KBM-7 (cell line): ENCODE results near the gene RFX8.
A peak's percentile ranks its signal among the peaks of the same experiment; 100 is the strongest.

Experiments
- DNase-seq: peaks from one replicate; pipeline ENCODE4 v3.0.0-alpha.2; 2015
- in situ Hi-C: fragments of 300-500 bp; cut with MboI; formaldehyde crosslinking; loops from 2 replicates; pipeline ENCODE4 v1.14.3; 2020; ENCODE audit warnings: low sequenced_read_pairs, low pct_unique_long_range_greater_than_20kb, mixed read lengths

Gene RFX8

DNA sequence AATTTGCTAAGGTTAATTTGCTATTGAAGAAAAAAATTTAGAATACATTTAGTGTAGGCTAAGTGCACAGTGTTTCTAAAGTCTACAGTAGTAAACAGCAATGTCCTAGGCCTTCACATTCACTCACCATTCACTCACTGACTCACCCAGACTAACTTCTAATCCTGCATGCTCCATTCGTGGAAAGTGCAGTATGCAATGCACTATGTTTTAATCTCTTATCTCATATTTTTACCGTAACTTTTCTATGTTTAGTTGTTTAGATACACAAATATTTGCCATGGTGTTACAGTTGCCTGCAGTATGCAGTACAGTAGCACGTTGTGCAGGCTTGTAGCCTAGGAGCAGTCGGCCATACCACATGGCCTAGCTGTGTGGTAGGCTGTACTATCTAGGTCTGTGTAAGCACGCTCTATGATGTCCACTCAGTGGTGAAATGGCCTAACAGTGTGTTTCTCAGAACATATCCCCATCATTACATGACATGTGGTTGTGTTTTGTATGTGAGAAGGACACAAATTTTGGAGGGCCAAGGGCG, 18.1 kb upstream of the RFX8 start:
- in situ Hi-C loops: no loop called here
- no peak for DNase-seq

DNA sequence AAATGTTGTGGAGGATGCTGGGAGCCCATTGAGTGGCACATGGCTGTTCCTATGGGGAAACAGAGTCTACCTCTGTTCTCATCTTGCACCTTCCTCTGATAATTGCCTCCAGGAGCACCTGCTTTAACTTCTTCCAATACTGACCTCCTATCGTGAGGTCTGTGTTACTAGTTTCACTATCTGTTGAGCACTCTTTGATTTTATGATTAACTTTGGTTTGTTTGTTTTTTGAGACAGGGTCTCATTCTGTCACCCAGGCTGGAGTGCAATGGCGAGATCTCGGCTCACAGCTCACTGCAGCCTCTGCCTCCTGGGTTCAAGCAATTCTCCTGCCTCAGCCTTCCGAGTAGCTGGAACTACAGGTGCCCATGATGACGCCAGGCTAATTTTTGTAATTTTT, 12.1 kb upstream of the RFX8 start:
- DNase-seq: no peak
- in situ Hi-C loops: no loop called here

GRCh38 chr2:101486258-101486701, 11.4 kb upstream of the RFX8 start:
- no peak for DNase-seq
- in situ Hi-C loops: no loop called here

GRCh38 chr2:101485856-101486255, 10.9 kb upstream of the RFX8 start:
- DNase-seq: no peak
- in situ Hi-C loops: no loop called here

- DNase-seq: no peak
- in situ Hi-C loops: no loop called here
Measured at GRCh38 chr2:101480764-101481163, 5.9 kb upstream of the RFX8 start.

DNA sequence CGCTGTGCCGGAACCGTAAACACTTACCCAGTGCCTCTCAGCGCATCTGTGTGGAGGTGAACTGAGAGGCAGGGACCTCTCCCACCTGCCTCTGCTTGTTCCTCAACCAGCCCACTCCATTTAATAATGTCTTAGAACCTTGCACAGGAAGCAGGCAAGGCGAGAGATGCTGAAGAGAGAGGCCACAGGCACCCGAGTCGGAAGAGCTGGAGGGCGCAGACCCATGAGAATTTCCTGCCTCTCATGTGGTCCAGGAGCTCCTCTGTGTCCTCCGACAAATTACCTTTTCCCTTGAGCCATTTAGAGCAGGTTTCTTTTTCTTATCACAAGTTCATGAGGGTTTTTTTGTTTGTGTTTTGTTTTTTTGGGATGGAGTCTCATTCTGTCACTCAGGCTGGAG, 4.9 kb upstream of the RFX8 start:
- in situ Hi-C loops: no loop called here
- DNase-seq: no peak

GRCh38 chr2:101479328-101479727, 4.4 kb upstream of the RFX8 start:
- in situ Hi-C loops: no loop called here
- DNase-seq: no peak

DNA sequence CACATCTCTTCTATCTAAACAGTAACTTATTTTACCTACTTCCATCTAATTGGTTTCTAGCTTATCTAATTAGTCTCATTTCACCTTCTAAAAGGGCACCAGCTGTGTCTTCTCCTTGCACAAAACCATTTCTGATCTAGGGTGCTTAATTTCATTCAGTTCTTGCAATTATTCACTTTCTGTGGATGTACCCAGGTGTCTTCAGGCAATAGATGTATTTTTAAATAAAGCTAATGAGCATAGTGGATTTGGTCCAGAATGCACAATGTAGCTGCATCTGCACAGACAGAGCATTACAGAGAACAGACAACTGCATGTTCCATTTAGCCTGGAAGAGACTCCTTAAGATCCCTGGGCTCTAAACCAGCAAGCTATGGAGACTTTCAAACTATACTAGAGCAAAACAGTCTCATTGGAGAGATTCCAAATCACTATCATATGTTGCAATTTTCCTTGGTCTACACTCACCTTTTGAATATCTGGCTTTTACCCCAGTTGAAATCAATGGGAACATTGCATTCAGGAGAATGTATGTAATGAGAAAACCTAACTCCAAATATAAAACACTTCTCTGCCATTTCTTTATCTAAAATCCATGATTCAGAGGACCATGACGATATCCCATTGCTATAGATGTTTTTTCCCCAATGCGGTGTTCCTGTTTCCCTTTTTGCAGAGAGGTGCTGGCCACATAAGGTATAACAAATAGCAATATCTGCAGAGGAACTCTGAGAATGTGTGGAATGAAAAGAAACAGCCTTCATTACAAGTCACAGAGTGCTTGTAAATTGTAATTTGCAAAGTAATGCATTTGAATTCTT, 3.5 kb upstream of the RFX8 start:
- in situ Hi-C loops: no loop called here
- DNase-seq: no peak

DNA sequence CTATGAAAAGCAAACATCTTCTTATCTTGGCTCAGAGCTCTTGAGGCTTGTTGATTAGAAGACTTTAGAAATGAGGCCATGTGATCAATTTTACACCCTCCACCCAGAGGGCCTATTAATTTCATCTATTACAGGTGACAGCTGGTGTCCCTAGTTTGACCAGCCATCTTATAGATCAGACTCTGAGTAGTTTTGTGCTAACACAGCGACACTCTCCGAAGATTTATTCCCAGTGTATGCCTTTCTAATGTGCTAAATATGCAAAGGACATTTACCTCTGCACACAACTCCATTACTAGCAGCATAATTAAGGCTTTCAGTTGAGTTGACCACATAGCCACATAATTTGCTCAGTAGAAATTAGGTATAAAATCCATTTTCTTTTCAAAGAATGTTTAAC, 2.6 kb upstream of the RFX8 start:
- in situ Hi-C loops: no loop called here
- no peak for DNase-seq

DNA sequence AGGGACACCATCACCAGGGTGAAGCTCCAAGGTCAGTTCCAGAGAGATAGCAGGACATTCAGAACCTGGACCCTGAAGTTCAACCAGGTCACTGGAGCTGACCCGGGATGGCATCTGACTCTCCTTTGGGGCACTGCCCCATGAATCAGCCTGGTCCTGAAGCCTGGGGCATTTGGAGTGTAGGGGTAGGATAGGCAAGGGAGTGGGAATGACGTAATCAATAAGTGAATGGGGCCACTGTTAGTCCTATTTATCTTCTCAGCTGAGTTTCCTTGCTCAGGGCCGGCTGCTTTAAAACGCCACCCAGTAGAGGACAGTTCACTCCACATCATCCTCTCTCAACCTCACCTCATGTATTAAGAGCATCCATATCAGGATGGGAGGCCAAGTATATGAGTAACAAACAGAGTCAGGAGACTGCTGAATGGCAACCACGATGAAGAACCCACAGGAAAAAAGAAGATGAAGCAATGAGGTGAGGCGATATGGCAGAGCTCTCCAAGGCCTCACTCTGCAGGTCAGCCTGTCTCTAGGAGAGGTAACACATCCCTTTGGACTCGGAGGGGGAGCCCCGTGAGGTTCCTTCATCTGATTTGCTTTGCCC, 1.8 kb upstream of the RFX8 start:
- in situ Hi-C loops: no loop called here
- DNase-seq: no peak

DNA sequence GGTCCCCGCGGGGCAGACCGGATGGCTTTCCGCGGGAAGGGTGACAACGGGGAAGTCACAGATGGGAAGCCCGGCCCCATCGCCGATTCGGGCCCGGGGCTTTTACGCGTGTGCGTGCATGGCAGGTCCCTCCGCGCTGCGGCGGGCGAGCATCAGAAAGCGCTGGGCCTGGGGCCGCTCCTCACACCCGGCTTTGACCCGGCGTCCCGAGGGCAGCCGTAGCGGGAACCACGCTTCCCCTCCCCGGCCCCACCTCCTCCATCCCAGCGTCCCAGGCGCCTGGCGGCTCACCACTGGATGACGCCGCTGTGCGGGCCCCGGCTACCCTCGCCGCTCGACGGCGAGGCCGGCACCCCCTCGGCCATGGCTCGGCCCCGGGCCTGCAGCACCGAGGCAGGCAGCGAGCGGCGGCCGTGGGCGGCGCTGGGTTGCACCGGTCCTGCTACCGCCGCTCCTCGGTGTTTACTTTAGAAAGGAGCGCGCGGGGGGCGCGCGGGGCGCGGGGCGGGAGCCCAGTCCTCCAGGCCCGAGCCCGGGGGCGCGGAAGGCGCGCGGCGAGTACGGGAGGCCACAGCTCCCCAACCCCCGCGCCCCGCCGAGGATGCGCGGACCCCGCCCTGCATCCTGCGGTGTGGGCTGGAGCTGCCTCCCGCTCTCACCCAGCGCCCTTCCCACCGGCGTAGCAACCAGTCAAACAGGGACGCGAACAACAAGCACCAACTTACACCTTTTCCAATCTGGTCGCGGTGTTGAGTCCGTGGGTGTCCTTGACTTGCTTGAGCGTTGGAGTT, 806 bp downstream of the RFX8 start:
- in situ Hi-C loops: no loop called here
- DNase-seq: peak; percentile 45

DNA sequence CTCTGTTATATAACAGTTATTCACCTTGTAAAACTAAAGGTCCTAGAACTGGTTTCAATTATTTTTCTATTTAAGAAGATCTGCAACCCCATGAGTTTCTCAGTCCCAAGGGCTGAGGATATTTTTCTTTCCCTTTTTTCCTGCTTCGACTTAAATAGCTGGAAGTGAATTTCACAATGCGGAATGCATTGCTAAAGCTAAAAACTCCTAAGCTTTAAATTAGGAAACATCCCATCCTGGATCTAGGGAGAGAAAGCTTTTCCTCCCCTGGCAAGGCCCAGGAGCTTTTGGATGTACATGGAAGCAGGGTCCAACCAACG, 1.4 kb downstream of the RFX8 start:
- DNase-seq: no peak
- in situ Hi-C loops: no loop called here

DNA sequence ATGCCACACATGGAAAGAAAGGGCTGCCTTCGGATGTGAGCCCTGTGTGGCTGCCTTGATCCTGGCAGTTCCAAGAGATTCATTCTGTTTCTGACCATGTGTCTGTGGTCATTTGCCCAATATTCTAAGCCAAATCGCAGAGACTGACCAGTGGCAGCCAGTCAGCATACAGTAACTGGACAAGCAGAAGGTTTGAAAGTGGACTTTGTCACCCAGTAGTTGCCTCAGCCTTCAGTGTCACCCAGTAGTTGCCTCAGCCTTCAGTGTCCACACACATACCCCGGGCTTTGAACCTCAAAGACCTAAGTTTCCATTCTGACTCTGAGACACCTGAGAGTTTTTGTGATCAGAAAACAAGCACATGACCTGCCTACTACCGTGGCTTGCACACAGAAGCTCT, 5.0 kb downstream of the RFX8 start:
- no peak for DNase-seq
- in situ Hi-C loops: no loop called here

DNA sequence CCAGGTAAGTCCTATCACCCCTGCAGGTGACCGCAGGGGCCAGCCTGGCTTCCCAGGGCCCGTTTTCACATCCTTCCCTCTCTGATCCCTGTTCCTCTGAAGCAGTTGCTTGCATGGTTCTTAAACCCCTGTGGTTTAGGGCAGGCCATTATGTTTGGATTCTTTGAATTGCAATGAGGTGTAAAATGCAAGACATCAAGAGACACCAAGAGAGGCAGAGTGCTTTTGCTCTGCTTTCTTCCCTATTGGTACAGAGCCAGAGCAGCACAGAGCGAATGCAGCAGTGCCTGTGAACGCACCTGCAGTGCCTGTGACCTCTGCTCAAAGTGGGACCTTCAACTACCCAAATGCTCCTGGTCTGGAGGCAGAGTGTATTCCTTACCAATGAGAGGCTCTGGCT, 7.6 kb downstream of the RFX8 start:
- in situ Hi-C loops: no loop called here
- peak; percentile 17 for DNase-seq

- in situ Hi-C loops: no loop called here
- peak; percentile 75 for DNase-seq
Measured at GRCh38 chr2:101466426-101466825, 8.5 kb downstream of the RFX8 start.

DNA sequence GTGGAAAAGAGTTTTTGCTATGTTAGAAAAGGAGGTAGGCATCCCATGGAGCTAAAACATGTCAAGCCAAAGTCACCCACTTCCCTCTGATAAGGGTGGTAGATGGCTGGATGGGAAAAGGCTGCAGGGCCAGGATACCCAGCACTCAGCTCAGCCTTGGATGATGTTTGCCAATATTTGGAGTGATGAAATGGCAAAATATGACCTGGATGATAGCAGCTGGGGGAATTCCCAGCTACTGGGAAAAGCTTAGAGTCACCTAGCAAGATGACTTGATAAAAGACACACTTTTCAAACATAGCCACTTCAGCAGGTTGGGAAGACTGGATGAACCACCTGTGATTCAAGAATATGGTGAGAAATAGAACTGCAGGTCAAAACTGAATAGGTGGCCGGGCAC, 10.1 kb downstream of the RFX8 start:
- DNase-seq: no peak
- in situ Hi-C loops: no loop called here

GRCh38 chr2:101463911-101464641, 10.8 kb downstream of the RFX8 start:
- in situ Hi-C loops: no loop called here
- DNase-seq: peak; percentile 55

- in situ Hi-C loops: no loop called here
- DNase-seq: no peak
Measured at GRCh38 chr2:101463421-101463820, 11.5 kb downstream of the RFX8 start.

GRCh38 chr2:101461381-101461780, 13.5 kb downstream of the RFX8 start:
- in situ Hi-C loops: no loop called here
- no peak for DNase-seq
